Brain pericyte (primary cell): ENCODE results near the gene MAP3K4.

ENCODE experiments used
- DNase-seq: peaks from one replicate; pipeline ENCODE4 v3.0.0-alpha.2; 2012; ENCODE audit warnings: low read depth, low spot score

The MAP3K4 gene

DNA sequence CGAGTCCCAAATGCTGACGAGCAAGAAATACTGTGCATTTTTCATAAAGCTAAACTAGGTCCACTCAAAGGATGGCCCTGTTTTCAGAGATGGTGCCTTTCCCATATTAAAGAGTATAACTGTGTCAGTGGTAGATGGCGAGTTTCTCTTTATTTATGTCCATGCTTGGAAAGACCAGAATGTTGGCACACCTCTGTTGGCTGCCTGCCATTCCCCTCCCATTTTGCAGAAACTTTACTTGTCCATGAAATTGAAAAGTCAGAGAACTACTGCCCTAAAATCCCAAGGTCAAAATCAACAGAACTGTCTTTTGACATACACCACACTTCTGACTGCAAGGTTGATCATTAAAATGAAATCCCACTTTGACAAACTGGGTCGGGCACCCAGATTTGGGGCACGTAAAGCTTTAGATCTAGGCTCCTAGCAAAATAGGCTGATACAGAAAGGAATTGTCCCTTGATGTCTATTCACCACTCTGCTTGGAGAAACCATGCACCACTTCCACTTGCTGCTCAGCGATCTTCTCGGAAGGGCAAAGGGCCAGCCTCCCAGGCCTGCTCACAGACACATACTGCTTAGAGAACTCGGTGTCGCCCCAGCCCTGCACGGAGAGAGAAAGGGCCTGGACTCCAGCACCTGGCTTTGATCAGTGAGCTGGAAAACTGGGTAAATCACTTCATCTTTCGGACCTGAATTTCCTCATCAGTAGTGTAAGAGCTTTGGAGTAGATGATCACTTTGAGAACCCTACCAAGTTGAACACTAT lies 152.3 kb downstream of the MAP3K4 start:
- no peak for DNase-seq

DNA sequence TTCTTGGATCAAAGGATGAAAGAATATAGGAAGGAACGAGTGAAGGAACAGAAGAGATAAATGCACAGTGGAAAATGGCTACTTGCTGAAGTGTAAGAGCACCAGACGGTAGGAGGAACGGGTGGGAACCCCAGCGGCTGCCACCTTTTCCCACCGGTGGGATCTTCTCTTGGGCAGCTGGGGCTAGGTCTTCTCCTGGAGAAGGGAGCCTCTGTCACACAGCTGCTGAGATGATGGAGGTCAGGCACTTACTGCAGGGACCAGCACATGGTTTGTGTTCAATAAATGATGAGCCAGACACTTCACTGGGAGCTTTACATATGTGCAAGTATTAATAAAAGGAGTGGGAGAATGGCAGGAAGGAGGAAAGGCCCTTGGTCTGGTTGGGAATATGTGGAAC lies 158.6 kb downstream of the MAP3K4 start:
- DNase-seq, result no peak

DNA sequence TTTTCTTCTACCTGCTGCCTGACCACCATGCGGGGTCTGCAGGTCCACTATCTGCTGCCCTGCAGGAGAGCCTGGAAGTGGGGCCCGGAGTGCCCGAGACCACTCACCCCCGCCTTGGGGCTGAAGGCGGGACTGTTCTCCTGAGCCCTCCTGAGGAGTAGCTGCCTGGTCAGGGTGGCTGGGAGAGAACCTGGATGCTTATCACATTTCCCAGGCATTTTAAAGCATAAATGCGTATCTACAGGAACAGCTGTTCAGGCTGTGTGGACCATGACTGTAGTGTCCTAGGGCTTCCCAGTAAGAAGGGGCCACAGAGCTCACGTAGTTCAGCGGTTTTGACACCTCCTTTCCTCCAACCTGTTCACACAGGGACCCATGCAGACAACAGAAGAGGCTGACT lies 159.0 kb downstream of the MAP3K4 start:
- DNase-seq, result no peak

DNA sequence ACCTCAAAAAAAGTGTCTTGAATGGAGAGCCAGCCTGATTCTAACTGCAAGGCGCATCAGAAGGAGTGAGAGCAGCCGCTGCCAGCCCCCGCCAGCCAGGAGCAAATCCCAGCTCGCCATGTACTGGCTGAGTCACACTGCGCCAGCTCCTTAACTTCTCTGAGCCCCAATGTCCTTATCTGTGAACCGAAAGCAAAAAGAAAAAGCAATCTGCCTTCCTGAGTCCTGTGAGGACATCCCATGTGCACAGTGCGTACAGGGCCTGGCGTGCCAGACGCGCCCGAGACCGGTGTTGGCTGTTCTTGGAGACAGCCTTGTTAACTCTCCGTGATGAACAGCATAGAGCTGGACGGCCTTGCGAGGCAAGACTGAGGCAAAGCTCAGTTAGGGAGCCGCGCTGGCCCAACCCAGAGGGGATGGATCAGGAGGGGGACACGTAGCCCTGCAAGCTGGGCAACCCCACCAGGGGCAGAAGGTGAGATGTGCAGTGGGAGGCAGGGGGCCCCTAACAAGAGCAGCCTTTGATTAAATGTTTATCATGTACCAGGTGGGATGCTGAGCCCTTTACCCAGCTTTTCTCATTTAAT lies 159.6 kb downstream of the MAP3K4 start:
- no peak for DNase-seq

DNA sequence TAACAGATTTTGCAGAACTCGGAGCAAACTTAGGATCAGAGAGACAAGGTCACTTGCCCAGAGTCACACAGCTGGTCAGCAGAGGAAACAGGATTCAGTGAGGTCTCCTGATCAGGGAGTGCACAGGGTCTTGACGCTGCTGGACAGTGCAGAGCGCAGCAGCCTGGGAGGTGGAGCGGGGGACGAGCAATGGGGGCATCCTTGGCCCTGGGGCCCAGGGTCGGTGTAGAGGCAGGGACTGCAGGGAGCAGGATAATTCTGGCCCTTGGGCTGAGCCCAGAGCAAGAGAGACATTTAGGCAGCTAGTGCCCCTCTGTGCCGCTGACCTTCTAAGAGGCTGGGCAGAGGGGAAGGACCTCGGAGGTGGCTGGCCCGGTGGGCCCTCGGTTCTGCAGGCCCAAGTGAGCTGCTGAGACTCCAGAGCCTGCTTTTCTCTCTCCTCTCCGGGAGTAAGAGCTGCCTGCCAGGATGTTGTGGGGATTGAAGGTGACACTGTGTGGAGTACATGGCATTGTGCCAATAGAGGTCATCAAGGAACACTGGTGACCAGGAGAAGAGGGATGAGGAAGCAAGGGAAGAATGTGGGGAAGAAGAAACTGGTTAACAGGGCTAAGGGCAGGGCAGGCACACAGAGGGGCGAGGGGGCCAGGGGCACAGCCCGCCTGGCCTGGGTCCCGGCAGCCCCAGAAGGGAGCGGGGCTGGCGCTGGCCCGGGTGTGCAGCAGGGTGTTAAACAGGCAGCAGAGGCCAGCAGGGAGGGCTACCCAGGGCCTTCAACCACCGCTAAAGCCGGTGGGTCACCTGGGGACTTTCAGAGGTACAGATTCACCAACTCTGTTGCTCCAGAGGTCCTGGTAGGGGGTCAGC lies 160.3 kb downstream of the MAP3K4 start:
- no peak for DNase-seq

DNA sequence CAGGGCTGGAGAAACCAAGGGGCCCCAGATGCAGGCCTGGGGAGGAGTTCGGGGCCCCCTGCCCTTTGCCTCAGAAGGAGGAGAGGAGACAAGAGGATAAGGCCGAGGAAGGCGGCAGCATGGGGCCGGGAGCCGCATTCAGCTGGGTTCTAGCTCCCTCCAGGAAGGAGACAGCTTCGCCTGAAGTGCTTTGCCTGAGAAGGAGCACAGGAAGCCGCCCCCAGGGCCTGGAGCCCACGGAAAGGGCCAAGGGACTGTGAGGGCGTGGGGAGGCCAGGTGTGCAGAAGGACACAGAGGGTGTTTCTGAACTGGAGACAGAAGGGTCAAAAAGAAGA lies 160.9 kb downstream of the MAP3K4 start:
- no peak for DNase-seq

DNA sequence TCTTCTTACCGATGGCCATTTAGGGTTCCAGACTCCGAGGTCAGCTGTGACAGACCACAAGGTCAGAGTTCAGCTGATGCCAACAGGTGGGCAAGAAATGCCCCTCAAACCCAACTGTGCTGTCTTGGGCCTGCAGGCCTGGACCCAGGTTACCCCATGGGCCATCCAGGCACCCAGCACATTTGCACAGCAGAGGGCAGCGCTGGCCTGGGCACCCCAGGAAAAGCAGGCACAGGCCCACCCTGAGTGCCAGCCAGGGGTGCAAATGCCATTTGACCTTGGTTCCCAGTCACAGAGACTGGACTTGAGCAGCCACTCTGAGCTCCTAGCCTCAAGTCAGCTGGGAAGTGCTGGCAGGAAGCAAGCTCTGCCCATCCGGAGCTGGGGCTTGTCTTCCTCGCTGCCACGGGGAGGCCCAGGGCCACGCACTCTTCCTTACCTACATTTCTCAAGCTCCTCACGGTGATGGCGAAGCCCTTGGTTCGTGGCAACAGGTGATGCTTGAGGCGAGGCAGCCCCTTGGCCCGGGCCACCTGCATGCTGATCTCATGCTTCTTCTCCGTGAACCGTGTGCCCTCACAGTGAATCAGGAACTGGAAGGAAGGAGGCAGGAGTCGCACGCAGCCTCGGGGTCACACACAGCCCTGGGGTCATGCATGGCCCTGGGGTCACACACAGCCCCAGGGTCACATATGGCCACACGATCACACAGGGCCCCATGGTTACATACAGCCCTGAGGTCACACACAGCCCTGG lies 161.5 kb downstream of the MAP3K4 start:
- no peak for DNase-seq

DNA sequence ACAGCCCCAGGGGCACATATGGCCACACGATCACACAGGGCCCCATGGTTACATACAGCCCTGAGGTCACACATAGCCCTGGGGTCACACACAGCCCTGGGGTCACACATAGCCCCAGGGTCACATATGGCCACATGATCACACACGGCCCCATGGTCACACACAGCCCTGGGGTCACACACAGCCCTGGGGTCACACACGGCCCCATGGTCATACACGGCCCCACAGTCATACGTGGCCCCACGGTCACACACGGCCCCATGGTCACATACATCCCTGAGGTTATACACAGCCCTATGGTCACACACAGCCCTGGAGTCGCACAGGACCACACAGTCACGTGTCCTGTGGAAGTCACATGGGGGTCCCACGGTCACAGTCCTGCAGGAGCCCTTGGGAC lies 162.2 kb downstream of the MAP3K4 start:
- DNase-seq, result no peak

DNA sequence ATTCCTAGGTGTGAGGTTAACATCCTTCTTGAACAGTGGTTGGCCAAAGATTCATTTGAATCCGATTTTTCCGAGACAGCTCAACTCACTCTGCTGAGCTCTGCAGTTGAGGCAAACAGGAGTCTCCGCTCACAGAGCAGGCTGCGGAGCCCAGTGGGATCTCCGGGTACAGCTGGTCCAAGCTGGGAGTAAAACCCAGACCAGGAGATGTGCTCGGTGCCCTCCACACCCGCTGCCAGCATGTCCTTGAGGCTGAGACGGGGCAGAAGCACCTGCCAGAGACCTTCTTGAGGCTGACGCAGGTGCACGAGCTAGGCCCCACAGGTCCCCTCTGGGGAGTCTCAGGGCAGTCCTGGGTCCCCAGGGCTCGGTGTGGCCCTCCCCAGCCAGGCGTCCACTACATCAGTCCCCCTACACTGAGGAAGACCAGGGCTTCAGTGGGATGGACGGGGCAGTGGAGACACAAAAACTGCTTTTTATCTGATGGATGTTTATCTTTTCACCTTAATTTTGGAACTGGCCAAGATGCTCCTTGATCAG lies 163.3 kb downstream of the MAP3K4 start:
- DNase-seq, result no peak

DNA sequence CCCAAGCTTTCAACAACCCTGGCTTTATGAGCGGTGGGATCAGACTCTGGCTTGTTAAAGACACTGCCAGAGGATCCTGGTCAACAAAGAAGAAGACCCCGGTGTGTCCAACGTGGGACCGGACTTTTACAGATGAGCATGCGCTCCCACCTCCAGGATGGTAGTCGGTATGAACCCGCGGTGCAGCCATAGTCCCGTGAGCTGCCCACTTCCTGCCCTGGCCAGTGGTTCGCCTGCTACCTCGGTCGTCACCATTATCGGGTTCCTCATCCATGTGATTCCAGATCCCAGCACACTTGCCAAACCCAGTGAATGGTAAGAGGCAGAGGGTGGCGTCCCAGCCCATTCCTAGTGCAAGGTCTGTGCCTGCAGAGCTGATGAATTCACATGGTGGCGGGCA lies 169.6 kb downstream of the MAP3K4 start:
- no peak for DNase-seq

DNA sequence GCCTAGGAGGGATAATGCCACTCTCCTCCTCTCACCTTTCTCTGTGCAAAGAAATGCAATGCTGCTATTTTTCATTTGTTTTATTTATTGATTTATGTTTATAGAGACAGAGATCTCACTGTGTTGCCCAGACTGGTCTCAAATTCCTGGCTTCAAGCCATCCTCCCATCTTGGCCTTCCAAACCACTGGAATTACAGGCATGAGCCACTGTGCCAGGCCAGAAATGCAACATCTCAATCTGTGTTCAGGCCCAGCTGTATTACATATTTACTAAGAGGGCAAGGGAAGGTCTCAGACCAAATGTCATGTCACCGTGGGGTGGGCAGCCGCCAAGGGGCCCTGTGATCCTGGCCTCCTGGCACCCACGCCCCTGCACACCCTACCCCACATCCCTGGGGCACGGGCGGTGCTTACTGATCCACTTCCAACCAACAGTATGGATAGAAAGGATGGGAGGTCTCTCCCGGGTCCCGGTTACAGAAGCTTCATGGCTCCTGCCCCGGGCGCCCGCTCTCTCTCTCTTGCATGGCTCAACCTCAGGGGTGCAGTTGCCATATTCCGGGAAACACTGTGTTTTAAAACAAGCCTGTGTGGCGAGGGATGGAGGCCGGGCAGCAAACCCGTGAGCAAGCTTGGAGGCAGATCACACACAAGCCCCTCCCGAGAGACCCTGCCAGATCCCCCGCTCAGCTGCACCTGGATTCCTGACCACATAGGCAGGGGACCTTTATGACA lies 170.5 kb downstream of the MAP3K4 start:
- no peak for DNase-seq

DNA sequence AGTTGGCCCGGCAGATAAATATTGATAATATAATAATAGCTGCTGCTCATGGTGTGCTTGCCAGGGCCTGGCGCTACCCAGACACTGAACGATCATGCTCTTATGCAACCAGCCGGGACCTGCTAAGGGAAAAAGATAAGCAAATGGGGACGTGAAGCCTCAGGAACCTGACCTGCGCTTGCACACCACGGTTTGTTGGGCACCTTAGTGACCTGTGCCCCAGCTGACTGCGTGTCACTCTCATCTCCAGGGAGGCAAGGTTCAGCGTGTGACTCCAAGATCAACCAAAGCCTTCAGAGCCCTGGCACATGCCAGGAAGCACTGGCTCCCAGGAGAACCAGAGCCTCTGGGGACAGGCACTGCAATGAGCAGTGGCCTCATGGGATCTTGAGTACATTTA lies 171.2 kb downstream of the MAP3K4 start:
- no peak for DNase-seq

DNA sequence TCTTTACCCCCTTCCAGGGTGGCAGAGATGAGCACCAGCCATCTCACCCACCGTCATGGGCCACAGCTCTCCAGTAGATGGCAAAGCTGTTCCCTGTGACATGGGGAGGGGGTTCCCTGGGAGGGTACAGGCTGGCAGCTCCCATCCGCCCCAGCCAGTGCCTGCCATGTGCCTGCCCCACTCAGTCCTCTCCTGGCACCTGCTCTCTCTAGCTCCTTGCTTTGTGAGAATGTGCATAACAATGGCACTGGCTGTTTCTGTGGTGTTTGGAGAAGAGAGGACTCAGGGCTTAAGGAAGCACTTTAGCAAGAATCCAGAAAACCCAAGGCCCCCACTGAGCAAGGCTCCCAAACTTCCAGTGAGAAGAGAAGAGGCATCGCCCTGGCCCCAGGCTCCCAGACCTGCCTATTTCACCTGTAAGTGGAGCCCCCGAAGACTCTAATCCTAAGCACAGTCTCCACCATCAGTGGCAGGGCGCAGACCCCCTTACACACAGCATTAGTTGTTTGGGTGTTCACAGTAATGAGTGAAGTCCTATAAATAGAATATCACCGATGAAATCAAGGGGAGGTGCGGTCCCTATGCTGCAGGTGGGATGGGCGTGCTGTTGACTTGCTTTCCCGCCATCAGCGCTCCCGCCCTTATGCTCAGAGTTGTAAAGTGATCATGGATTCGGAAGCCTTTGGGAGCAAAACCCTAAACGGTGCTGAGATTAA lies 172.1 kb downstream of the MAP3K4 start:
- DNase-seq, result no peak

DNA sequence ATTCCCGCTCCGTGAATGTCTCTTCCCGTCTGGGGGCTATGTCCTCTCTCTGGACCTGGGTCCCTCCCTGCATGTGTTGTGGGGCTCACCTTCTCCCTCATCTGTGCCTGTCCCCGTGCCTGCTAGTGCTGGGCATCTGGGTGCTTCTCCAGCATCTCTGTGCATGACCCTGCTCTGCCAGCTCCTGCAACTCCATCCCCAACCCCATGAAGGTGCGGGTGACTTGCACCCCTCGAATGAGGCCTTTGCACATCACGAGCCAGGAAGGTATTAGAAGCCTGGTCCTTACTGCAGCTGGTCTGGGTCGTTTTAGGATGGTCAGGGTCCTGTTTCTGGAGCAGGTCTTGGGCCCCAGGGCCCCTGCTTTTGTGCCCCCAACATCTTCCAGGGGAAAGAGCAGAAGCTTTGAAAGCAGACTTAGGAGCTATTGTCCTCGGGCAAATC lies 172.6 kb downstream of the MAP3K4 start:
- DNase-seq, result no peak

DNA sequence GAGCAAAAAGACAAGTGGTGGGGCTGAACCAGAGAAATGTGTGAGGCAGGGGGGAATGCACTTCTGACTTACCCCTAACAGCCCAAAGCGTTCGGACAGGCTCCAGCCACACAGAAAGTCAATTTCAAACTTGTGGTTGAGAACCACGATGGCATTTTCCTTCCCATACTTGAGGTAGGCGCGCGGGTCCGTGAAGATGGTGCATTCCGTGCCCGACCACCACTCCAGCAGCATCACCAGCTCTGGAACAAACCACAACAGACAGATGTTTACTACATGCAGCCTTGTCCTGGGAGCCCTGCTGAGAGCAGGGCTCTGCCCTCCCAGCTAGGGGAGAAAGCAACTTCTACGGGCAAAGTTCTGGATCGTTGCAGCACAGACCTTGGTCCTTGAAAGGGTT lies 174.6 kb downstream of the MAP3K4 start:
- no peak for DNase-seq

DNA sequence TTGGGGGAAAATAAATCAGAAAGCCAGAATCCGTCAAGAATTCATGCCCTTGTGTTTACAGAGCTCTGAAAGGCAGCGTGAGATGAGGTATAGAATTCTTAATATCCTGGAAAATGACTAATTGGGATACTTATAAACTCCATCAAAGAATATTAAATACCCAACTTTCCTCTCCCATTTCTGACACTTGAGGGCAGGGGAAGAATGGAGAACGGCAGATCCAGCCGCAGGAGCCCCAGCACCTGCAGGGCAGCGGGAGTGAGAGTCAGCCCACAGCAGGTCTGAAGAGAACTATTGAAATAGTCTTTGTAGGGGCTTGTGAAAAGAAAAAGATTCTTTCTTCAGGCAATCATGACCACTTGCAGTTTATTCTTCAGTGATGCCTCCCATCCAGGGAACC lies 175.1 kb downstream of the MAP3K4 start:
- no peak for DNase-seq
